GM20431 (cell line): Measurements from ENCODE around the gene HACD4.
"Not testable (repeated sequence)": the region's sequence is repeated elsewhere in the genome, so short reads cannot be mapped to it uniquely, and the experiment has no call there.

Experiments
- in situ Hi-C: fragments of 300-500 bp; cut with MseI, MboI; formaldehyde crosslinking; loops from one replicate; pipeline ENCODE4 v1.15.0; 2020; ENCODE audit warnings: low sequenced_read_pairs; ENCODE audit not compliant: unreplicated experiment

HACD4 gene

GRCh38 chr9:20974191-20974938 lies 57.1 kb downstream of the HACD4 start:
- in situ Hi-C loops = not testable (repeated sequence)

GRCh38 chr9:20973246-20973947 lies 58.0 kb downstream of the HACD4 start:
- in situ Hi-C loops = not testable (repeated sequence)

- in situ Hi-C loops = no loop called here
Observed at GRCh38 chr9:20972684-20973083, 58.8 kb downstream of the HACD4 start.

- in situ Hi-C loops = no loop called here
Observed at GRCh38 chr9:20962536-20963225, 68.8 kb downstream of the HACD4 start.

- in situ Hi-C loops = no loop called here
Observed at GRCh38 chr9:20950707-20951106, 80.7 kb downstream of the HACD4 start.
